KBM-7 (cell line): ENCODE data around the gene PPP1R3E.
"Not testable (repeated sequence)": the region's sequence is repeated elsewhere in the genome, so short reads cannot be mapped to it uniquely, and the experiment has no call there.

Source experiments
- DNase-seq: peaks from one replicate; pipeline ENCODE4 v3.0.0-alpha.2; 2015
- in situ Hi-C: fragments of 300-500 bp; cut with MboI; formaldehyde crosslinking; loops from 2 replicates; pipeline ENCODE4 v1.14.3; 2020; ENCODE audit warnings: low sequenced_read_pairs, low pct_unique_long_range_greater_than_20kb, mixed read lengths

PPP1R3E gene

GRCh38 chr14:23302290-23303225 lies at the start of gene PPP1R3E:
Gene PPP1R3E (minus strand): TSS chr14:23302859. CDS start chr14:23302576, 283 bp downstream.
- peak; percentile 64 for DNase-seq
- in situ Hi-C loops = no loop called here

GRCh38 chr14:23351681-23352505 lies 49.2 kb upstream of the PPP1R3E start:
- no peak for DNase-seq
- in situ Hi-C loops = no loop called here

GRCh38 chr14:23349156-23349845 lies 46.6 kb upstream of the PPP1R3E start:
- in situ Hi-C loops = no loop called here
- no peak for DNase-seq

- no peak for DNase-seq
- in situ Hi-C loops = no loop called here
Measured at GRCh38 chr14:23348297-23348655, 45.6 kb upstream of the PPP1R3E start.

GRCh38 chr14:23347406-23348296 lies 45.0 kb upstream of the PPP1R3E start:
- in situ Hi-C loops = no loop called here
- DNase-seq = no peak

- no peak for DNase-seq
- in situ Hi-C loops = no loop called here
Measured at GRCh38 chr14:23346693-23347405, 44.2 kb upstream of the PPP1R3E start.

- in situ Hi-C loops = no loop called here
- no peak for DNase-seq
Measured at GRCh38 chr14:23345987-23346692, 43.5 kb upstream of the PPP1R3E start.

- no peak for DNase-seq
- in situ Hi-C loops = no loop called here
Measured at GRCh38 chr14:23344481-23344880, 41.8 kb upstream of the PPP1R3E start.

- in situ Hi-C loops = no loop called here
Measured at GRCh38 chr14:23339506-23340268, 37.0 kb upstream of the PPP1R3E start.

GRCh38 chr14:23335623-23336022 lies 33.0 kb upstream of the PPP1R3E start:
- DNase-seq = no peak
- in situ Hi-C loops = no loop called here

More at GRCh38 chr14:23339506-23340268, 37.0 kb upstream of the PPP1R3E start:
- DNase-seq = no peak

GRCh38 chr14:23327947-23328744 lies 25.5 kb upstream of the PPP1R3E start:
- in situ Hi-C loops = no loop called here
- peak; percentile 67 for DNase-seq

- DNase-seq = no peak
- in situ Hi-C loops = no loop called here
Measured at GRCh38 chr14:23326491-23327332, 24.1 kb upstream of the PPP1R3E start.

- in situ Hi-C loops = not testable (repeated sequence)
Measured at GRCh38 chr14:23325746-23326145, 23.1 kb upstream of the PPP1R3E start.

GRCh38 chr14:23324993-23325392 lies 22.3 kb upstream of the PPP1R3E start:
- DNase-seq = no peak
- in situ Hi-C loops = no loop called here

More at GRCh38 chr14:23325746-23326145, 23.1 kb upstream of the PPP1R3E start:
- not testable (repeated sequence) for DNase-seq

GRCh38 chr14:23324455-23324846 lies 21.8 kb upstream of the PPP1R3E start:
- DNase-seq = no peak
- in situ Hi-C loops = no loop called here
